ENCODE data around the gene SLC2A14.
"Not testable (repeated sequence)": the region's sequence is repeated elsewhere in the genome, so short reads cannot be mapped to it uniquely, and the experiment has no call there.

Gene SLC2A14

DNA sequence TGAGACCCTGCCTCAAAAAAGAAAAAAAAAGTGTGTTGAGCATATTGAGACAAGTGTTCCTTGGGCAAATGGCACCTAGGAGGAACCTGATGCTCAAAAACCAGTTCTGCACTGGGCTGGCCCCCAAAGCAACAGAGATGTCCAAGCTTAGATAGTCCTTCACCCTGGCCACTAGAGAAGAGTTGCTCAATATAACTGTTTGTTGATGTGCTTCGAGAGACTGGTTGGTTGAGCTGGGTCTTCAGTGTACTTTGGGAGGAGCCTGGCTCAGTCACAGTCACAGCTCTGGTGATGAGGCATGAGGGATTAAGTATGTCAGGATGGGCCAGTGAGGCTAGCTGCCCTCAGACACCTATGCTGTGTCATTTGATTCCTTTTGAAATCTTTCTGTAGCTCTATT lies 38.0 kb downstream of the SLC2A14 start:
- peaks cover 3% of the 10 kb centered on the region for H3K4me1 ChIP-seq (ENCODE audit: control insufficient read depth, insufficient read depth, low read length, unreplicated experiment)
- H3K36me3 ChIP-seq (ENCODE audit: insufficient read depth, low read length) = no peaks in the 10 kb centered on the region
- no peak overlapping the region for H2AFZ ChIP-seq (ENCODE audit: low read length, unreplicated experiment)
- no peak overlapping the region for H3K27ac ChIP-seq (ENCODE audit: low read depth, low read length)
- H3K79me2 ChIP-seq (ENCODE audit: control insufficient read depth, insufficient read depth, low read length, unreplicated experiment) = no peaks in the 10 kb centered on the region
- H3K27me3 ChIP-seq (ENCODE audit: insufficient read depth, low read length) = no peaks in the 10 kb centered on the region
- no peak overlapping the region for H3K4me3 ChIP-seq (ENCODE audit: low read depth, low read length)

DNA sequence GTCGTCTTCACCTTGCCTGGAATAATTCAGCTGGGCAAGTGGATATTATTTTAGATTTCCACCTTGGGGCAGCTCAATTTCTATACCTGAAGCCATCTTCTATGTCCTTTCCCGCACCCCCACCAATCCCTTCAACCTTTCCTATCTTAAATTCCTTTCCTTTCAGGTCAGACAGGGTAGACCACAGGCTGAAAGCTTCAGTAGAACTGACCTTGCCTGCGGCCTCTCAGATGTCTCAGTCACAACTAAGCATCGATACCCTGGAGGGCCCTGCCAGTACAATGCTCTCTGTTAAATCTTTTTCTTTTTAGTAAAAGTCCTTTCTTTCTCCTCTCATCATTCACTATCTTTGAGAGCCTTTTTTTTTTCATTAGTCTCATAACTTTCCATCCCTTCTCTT lies 38.9 kb downstream of the SLC2A14 start:
- Histone ChIP-seq H3K36me3 (ENCODE audit: insufficient read depth, low read length) (no peaks in the 10 kb centered on the region), H2AFZ (ENCODE audit: low read length, unreplicated experiment) (no peak overlapping the region), H3K27ac (ENCODE audit: low read depth, low read length) (no peak overlapping the region), H3K4me3 (ENCODE audit: low read depth, low read length) (no peak overlapping the region), H3K79me2 (ENCODE audit: control insufficient read depth, insufficient read depth, low read length, unreplicated experiment) (no peaks in the 10 kb centered on the region), H3K27me3 (ENCODE audit: insufficient read depth, low read length) (no peaks in the 10 kb centered on the region), H3K4me1 (ENCODE audit: control insufficient read depth, insufficient read depth, low read length, unreplicated experiment) (peaks cover 3% of the 10 kb centered on the region)

DNA sequence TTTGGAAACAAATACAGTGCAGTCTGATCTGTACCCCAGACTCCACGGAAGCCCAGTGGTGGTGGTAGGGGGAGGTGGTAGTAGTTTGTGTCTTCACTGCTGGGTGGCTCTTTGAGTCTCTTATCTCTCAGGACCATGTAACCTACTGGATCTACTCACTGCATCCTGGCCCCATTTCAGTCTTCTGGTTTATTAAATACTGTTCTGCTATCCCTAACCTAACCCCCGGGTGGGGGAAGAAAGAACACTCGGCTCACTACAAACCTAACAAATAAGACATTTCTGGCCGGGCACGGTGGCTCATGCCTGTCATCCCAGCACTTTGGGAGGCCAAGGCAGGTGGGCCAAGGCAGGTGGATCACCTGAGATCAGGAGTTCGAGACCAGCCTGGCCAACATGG lies 39.5 kb downstream of the SLC2A14 start:
- H3K36me3 ChIP-seq (ENCODE audit: insufficient read depth, low read length); H3K4me3 ChIP-seq (ENCODE audit: low read depth, low read length); H3K79me2 ChIP-seq (ENCODE audit: control insufficient read depth, insufficient read depth, low read length, unreplicated experiment): not testable (repeated sequence)

DNA sequence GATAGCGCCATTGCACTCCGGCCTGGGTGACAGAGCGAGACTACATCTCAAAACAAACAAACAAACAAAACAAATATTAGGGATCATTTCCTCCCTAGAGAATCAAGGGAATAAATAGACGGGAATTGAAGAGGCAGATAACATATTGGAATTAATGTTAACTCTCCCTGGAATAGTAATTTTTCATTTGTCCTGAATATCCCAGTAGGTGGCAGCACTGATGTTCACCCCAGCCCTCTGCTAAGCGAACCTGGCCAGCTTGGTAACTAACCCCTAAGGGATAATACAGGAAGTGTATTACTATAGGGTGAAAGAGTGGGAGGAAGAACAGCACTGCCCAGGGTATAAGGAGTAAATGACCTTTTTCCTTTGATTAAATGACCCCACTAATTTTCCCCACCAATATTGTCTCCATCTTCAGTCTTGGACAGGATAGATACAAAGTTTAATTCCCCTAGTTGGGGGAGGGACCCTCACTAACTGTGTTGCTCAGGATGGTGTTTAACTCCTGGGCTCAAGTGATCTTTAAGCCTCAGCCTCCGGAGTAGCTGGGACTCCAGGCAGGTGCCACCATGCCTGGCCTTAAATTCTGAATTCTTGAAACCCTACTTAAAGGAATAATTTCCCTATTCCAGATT lies 40.5 kb downstream of the SLC2A14 start:
- Histone ChIP-seq H3K36me3 (ENCODE audit: insufficient read depth, low read length) (no peaks in the 10 kb centered on the region), H3K4me1 (ENCODE audit: control insufficient read depth, insufficient read depth, low read length, unreplicated experiment) (peaks cover 3% of the 10 kb centered on the region), H3K79me2 (ENCODE audit: control insufficient read depth, insufficient read depth, low read length, unreplicated experiment) (no peaks in the 10 kb centered on the region), H3K27me3 (ENCODE audit: insufficient read depth, low read length) (no peaks in the 10 kb centered on the region), H3K4me3 (ENCODE audit: low read depth, low read length) (no peak overlapping the region), H3K27ac (ENCODE audit: low read depth, low read length) (no peak overlapping the region), H2AFZ (ENCODE audit: low read length, unreplicated experiment) (peak overlapping the region; percentile 7)

More for the DNA sequence above, 39.5 kb downstream of the SLC2A14 start:
- not testable (repeated sequence) for H3K27me3 ChIP-seq (ENCODE audit: insufficient read depth, low read length); H2AFZ ChIP-seq (ENCODE audit: low read length, unreplicated experiment); H3K4me1 ChIP-seq (ENCODE audit: control insufficient read depth, insufficient read depth, low read length, unreplicated experiment); H3K27ac ChIP-seq (ENCODE audit: low read depth, low read length)

DNA sequence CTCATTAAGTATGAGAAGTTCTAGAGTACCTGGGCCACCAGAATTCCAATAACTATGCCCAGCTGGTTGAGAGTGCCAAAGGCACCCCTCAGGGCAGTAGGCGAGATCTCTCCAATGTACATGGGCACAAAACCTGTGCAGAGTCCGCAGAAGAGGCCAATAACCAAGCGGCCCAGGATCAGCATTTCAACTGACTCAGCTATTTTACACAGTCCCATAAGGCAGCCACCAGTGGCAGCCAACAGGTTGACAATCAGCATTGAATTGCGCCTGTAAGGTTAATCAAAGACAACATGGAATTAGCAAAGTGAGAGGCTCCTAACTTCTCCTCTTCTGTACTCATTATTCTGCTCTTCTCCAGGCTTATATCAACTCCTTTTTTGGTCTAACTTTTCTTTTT lies 43.0 kb downstream of the SLC2A14 start:
- H3K4me1 ChIP-seq (ENCODE audit: control insufficient read depth, insufficient read depth, low read length, unreplicated experiment); H3K27ac ChIP-seq (ENCODE audit: low read depth, low read length); H2AFZ ChIP-seq (ENCODE audit: low read length, unreplicated experiment); H3K4me3 ChIP-seq (ENCODE audit: low read depth, low read length); H3K27me3 ChIP-seq (ENCODE audit: insufficient read depth, low read length); H3K36me3 ChIP-seq (ENCODE audit: insufficient read depth, low read length); H3K79me2 ChIP-seq (ENCODE audit: control insufficient read depth, insufficient read depth, low read length, unreplicated experiment): not testable (repeated sequence)

DNA sequence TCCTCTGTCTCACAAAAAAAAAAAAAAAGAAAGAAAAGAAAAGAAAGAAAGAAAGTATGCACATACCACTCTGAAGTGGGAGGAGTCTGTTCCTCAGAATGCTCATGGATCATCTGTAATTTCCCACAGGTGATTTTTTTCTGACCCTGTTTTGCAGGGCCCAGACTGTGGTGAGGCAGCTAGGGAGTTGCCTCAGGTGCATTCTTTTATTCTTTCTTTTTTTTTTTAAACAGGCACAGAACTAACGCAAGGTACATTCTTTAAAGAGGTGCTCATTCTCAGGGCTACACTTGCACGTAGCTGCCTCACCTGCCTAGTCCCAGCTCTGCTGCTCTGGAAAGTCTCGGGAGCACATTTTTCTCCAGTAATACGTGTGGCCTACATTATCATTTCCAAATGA lies 47.0 kb downstream of the SLC2A14 start:
- not testable (repeated sequence) for H3K36me3 ChIP-seq (ENCODE audit: insufficient read depth, low read length); H3K27ac ChIP-seq (ENCODE audit: low read depth, low read length); H3K79me2 ChIP-seq (ENCODE audit: control insufficient read depth, insufficient read depth, low read length, unreplicated experiment); H3K4me3 ChIP-seq (ENCODE audit: low read depth, low read length); H3K27me3 ChIP-seq (ENCODE audit: insufficient read depth, low read length); H3K4me1 ChIP-seq (ENCODE audit: control insufficient read depth, insufficient read depth, low read length, unreplicated experiment); H2AFZ ChIP-seq (ENCODE audit: low read length, unreplicated experiment)

DNA sequence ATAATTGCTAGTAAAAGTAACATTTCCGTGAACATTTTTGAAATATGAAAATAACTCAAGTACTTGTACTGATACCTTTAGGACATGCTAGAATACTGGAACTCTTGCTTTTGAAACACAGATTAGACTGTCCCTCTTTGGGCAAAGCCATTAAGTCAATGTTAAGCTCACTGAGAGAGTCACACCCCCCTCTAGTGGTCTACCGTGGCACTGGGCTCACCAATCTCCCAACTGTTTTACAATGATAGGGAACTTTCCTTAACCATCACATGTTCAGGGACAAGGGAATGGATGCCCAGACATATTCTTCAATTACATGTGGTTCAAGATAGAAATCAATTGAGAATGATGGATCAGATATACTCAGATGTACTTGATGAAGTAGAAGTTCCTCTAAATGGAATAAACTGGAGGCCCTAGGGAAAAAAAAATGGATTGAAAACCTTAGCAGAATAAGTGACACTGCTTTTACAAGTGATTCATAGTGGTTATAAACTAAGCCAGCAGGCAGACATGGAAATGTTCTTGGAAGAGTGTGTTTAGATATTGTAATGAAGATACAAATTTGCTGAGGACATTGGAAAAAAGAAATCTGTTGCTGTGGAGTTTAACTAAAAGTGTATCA lies 65.7 kb downstream of the SLC2A14 start:
- no peak overlapping the region for H2AFZ ChIP-seq (ENCODE audit: low read length, unreplicated experiment)

DNA sequence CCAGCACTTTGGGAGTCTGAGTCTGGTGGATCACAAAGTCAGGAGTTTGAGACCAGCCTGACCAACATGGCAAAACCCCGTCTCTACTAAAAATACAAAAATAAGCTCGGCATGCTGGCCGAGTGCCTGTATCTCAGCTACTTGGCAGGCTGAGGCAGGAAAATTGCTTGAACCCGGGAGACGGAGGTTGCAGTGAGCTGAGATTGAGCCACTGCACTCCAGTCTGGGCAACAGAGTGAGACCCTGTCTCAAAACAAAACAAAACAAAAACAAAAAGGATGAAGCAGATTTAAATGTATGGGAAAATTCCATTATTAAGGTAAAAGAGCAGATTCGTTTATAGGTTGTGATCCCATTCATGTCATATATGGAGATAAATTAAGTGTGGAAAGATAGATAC lies 66.4 kb downstream of the SLC2A14 start:
- not testable (repeated sequence) for H3K4me1 ChIP-seq (ENCODE audit: control insufficient read depth, insufficient read depth, low read length, unreplicated experiment); H3K27me3 ChIP-seq (ENCODE audit: insufficient read depth, low read length); H3K79me2 ChIP-seq (ENCODE audit: control insufficient read depth, insufficient read depth, low read length, unreplicated experiment); H2AFZ ChIP-seq (ENCODE audit: low read length, unreplicated experiment); H3K27ac ChIP-seq (ENCODE audit: low read depth, low read length); H3K4me3 ChIP-seq (ENCODE audit: low read depth, low read length); H3K36me3 ChIP-seq (ENCODE audit: insufficient read depth, low read length)

More for the DNA sequence above, 65.7 kb downstream of the SLC2A14 start:
- H3K27ac ChIP-seq (ENCODE audit: low read depth, low read length) = no peak overlapping the region
- H3K27me3 ChIP-seq (ENCODE audit: insufficient read depth, low read length) = 0 out of 2 replicates have a peak, but pooled peaks cover 2% of the 10 kb centered on the region
- H3K4me1 ChIP-seq (ENCODE audit: control insufficient read depth, insufficient read depth, low read length, unreplicated experiment) = peaks cover 6% of the 10 kb centered on the region
- H3K79me2 ChIP-seq (ENCODE audit: control insufficient read depth, insufficient read depth, low read length, unreplicated experiment) = no peaks in the 10 kb centered on the region
- no peaks in the 10 kb centered on the region for H3K36me3 ChIP-seq (ENCODE audit: insufficient read depth, low read length)
- H3K4me3 ChIP-seq (ENCODE audit: low read depth, low read length) = no peak overlapping the region

DNA sequence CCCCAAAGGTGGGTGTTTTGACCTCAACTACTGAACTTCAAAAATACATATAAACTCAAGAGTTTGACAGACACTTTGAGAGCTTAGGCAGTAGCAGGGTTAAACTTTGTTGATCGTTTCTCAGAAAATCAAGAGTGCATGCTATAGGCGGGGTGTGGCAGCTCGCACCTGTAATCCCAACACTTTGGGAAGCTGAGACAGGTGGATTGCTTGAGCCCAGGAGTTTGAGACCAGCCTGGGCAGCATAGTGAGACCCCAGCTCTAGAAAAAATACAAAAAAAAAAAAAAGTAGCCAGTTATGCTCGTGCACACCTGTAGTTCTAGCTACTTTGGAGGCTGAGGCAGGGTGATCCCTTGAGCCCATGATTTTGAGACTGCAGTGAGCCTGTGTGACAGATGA lies 71.3 kb downstream of the SLC2A14 start:
- H3K27me3 ChIP-seq (ENCODE audit: insufficient read depth, low read length) = no peaks in the 10 kb centered on the region
- H3K36me3 ChIP-seq (ENCODE audit: insufficient read depth, low read length) = no peaks in the 10 kb centered on the region
- peaks cover 6% of the 10 kb centered on the region for H3K4me1 ChIP-seq (ENCODE audit: control insufficient read depth, insufficient read depth, low read length, unreplicated experiment)
- H3K79me2 ChIP-seq (ENCODE audit: control insufficient read depth, insufficient read depth, low read length, unreplicated experiment) = no peaks in the 10 kb centered on the region
- H3K4me3 ChIP-seq (ENCODE audit: low read depth, low read length) = no peak overlapping the region
- no peak overlapping the region for H3K27ac ChIP-seq (ENCODE audit: low read depth, low read length)
- H2AFZ ChIP-seq (ENCODE audit: low read length, unreplicated experiment) = no peak overlapping the region

DNA sequence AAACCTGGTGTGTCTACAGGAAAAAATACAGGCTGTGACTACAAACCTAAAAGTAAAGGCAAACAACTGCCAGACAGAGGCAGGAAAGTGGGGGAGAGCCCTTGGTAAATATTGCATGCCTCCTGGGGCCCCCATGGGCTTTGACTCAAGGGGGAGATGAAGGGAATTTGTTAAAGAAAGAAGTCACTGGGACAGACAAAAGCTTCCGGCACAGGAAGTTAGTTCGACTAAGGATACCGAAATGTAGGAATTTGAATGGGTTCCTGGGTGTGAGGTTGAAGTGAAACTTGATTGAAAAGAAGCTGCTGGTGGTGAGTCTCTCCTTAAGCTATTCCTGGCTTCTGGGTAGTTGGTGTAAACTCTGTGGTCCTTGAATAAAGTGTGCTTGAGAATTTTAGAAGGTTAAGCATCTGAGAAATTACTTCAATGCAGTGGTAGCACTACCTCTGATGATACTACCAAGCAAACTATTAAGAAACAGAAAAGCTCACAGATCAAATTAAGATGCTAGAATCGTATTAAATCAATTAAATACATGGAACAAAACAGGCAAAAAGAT lies 73.9 kb downstream of the SLC2A14 start:
- not testable (repeated sequence) for H3K4me3 ChIP-seq (ENCODE audit: low read depth, low read length); H3K27me3 ChIP-seq (ENCODE audit: insufficient read depth, low read length); H3K36me3 ChIP-seq (ENCODE audit: insufficient read depth, low read length); H3K79me2 ChIP-seq (ENCODE audit: control insufficient read depth, insufficient read depth, low read length, unreplicated experiment); H2AFZ ChIP-seq (ENCODE audit: low read length, unreplicated experiment); H3K27ac ChIP-seq (ENCODE audit: low read depth, low read length); H3K4me1 ChIP-seq (ENCODE audit: control insufficient read depth, insufficient read depth, low read length, unreplicated experiment)

DNA sequence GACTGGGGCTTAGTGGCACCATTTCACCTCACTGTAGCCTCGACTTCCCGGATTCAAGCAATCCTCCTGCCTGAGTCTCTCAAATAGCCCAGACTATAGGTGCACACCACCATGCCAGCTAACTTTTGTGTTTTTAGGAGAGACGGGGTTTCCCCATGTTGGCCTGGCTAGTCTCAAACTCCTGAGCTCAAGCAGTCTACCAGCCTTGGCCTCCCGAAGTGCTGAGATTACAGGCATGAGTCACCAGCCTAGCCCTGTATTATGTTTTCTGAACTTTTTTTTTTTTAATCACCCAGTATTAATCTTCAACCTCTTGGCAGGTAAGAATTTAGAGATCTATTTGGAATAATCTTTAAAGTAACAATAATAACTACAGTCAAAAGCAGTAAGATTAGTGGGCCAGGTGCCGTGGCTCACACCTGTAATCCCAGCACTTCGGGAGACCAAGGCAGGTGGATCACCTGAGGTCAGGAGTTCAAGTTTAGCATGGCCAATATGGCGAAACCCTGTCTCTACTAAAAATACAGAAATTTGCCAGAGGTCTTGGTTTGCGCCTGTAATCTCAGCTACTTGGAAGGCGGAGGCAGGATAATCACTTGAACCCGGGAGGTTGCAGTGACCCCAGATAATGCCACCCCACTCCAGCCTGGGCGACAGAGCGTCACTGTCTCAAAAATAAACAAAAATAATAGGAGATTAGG lies 74.9 kb downstream of the SLC2A14 start:
- Histone ChIP-seq H3K4me3 (ENCODE audit: low read depth, low read length) (no peak overlapping the region), H3K27ac (ENCODE audit: low read depth, low read length) (no peak overlapping the region), H2AFZ (ENCODE audit: low read length, unreplicated experiment) (no peak overlapping the region), H3K27me3 (ENCODE audit: insufficient read depth, low read length) (no peaks in the 10 kb centered on the region), H3K36me3 (ENCODE audit: insufficient read depth, low read length) (no peaks in the 10 kb centered on the region), H3K4me1 (ENCODE audit: control insufficient read depth, insufficient read depth, low read length, unreplicated experiment) (no peaks in the 10 kb centered on the region), H3K79me2 (ENCODE audit: control insufficient read depth, insufficient read depth, low read length, unreplicated experiment) (no peaks in the 10 kb centered on the region)

All from ACC112 (cell line).